Measurements from ENCODE around the gene GALNT2.

- TF ChIP-seq EZH2phosphoT487 (IDR thresholded peaks at IDR 0.05; ENCODE audit: borderline replicate concordance), result no peak
- TF ChIP-seq CTCF (conservative IDR thresholded peaks at IDR 0.05; ENCODE audit: low read length), result no peak
Observed at GRCh38 chr1:230216896-230217295, 149.9 kb downstream of the GALNT2 start.
